NCI-H1436 (cell line): ENCODE results near the gene MMP24.
"Not testable (repeated sequence)": the region's sequence is repeated elsewhere in the genome, so short reads cannot be mapped to it uniquely, and the experiment has no call there.

Experiments
- DNase-seq: peaks from one replicate; lab custom pipeline; 2025; lab: John Stamatoyannopoulos, UW

MMP24 gene

DNA sequence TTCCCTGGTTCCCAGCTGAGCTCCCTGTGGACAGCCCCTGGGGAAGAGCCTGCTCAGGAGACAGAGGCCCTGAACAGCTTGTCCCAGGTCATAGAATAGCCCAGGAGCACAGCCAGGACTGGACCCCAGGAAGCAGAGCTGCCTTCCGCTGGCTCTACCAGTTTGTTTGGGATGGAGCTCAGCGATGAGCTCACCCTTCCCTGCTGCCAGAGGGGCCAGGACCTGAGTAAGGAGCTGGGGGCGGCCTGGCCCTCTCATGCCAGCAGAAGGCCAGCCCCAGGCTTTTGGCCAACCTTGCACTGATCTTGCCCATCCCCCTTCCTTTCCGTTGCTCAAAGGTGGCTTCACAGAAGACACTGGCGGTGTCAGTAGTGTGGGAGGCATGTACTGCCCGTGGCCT lies 33.9 kb downstream of the MMP24 start:
- DNase-seq, result no peak

GRCh38 chr20:35262321-35262720 lies 35.8 kb downstream of the MMP24 start:
- not testable (repeated sequence) for DNase-seq

GRCh38 chr20:35262731-35263531 lies 36.4 kb downstream of the MMP24 start:
- DNase-seq, result not testable (repeated sequence)

DNA sequence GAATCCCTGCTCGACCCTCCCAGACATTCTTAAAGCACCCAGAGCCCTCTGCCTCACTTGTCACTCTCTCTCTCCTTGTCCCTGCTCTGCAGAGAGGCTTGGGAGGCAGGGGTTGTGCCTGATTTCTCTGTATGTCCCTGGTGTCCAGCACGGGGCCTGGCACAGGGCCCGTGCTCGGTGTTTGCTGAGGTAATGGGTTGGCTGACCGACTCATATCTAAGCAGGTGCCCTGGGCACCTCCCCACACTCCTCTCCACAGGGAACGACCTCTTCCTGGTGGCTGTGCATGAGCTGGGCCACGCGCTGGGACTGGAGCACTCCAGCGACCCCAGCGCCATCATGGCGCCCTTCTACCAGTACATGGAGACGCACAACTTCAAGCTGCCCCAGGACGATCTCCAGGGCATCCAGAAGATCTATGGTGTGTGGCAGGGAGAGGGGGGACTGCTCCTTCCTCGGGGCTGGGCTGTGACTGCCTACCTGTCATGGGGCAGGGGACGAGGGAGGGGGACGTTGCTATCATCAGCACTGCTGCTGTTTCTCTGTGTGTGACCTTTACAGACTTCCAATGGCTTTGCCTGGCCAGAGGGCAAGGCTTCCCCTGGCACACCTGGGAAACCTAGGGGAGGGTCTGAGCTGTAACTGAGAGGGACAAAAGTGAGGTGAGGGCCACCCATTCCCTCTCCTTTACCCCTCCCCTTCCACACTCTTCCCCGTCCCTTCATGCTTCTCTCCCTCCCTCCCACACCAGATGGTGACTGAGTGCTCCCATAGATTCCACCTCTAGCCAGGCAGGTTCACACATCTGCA lies 37.2 kb downstream of the MMP24 start:
- no peak for DNase-seq

DNA sequence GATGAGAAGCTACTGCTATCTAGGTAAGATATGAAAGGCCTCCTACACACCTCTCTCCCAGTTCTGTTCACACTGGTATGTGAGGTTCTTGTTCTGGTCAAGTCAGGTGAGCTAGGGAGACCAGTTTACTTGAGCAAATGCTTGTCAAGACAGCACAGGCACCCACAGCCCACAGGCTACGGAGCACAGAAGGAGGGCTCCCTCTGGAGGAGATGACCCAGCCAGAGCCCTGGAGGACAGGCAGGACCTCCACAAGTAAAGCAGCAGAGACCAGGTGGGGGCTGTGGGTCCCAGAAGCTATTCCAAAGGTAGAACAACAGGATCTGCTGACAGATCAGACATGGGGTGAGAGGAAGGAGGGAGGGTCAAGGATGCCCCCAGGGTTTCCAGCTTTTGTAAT lies 38.3 kb downstream of the MMP24 start:
- DNase-seq, result no peak

GRCh38 chr20:35267092-35267491 lies 40.6 kb downstream of the MMP24 start:
- no peak for DNase-seq

GRCh38 chr20:35269055-35269781 lies 42.7 kb downstream of the MMP24 start:
- peak; percentile 29 for DNase-seq

DNA sequence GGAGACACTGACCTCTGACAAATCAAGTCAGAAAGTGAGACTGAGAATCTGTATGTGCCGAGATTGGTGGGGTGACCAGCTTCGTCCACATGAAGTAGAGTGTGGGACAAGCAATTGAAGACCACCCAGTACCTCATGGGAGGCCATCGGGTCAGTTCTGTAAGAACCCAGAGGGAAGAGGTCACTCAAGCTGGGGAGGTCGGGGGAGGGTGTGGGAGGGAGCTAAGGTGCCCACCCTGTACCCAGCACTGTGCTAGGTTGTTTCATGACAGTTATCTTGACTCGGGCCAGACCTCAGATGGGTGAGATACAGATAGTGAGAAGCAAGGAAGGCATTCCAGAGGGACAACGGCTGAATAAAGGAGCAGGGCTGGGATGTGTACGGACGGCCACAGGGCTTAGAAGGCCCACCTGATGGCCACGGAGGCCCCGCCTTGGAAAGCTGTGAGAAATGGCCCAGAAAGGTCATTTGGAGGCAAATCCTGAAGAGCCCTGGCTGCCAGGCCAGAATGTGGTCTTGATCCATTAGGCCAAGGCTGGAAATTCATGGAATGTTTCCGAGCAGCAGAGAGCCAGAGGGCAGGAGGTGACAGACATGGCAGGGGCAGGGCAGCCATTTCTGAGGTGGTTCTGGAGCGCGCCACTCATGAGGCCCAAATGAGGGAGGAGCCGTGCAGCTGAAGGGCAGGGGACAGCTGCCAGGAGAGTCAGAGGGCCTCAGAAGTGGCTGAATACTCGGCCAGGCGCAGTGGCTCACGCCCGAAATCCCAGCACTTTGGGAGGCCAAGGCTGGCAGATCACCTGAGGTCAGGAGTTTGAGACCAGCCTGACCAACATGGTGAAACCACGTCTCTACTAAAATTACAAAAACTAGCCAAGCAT lies 43.8 kb downstream of the MMP24 start:
- DNase-seq, result no peak

GRCh38 chr20:35271073-35271882 lies 44.8 kb downstream of the MMP24 start:
- DNase-seq, result no peak

- no peak for DNase-seq
Observed at GRCh38 chr20:35271904-35272303, 45.4 kb downstream of the MMP24 start.

DNA sequence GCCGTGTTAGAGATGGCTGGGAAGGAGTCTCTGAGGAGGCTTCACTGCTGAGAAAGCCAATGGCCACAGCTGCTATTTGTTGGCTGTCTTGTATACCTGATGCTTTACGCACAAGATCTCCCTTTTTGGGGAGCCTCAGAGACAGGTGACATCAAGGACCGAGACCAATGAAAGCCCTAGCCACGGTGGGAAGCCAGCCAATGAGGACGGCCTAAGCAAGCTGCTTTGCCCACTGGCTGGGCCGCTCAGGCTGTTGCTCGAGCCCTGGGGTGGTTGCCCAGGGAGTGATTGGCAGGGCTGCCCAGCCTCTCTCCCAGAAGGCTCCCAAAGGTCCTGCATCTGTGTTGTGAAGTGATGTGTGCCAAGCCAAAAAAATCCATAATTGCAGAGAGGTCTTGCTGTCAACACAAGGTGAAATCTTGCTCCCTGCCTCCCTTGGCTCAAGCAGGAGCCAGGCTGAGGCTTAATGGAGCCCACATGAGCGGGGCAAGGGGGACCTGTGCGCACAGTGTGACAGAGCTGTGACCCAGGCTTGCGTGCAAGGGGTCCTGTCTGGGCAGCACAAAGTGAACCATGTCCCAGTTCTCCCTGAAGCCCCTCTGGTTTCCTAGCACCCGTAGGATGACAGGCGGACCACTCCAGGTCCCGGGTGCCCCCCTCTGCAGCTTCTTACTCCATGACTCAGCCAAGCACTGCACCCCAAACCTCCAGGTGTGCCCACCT lies 47.1 kb downstream of the MMP24 start:
- no peak for DNase-seq

GRCh38 chr20:35274172-35275092 lies 47.9 kb downstream of the MMP24 start:
- no peak for DNase-seq

DNA sequence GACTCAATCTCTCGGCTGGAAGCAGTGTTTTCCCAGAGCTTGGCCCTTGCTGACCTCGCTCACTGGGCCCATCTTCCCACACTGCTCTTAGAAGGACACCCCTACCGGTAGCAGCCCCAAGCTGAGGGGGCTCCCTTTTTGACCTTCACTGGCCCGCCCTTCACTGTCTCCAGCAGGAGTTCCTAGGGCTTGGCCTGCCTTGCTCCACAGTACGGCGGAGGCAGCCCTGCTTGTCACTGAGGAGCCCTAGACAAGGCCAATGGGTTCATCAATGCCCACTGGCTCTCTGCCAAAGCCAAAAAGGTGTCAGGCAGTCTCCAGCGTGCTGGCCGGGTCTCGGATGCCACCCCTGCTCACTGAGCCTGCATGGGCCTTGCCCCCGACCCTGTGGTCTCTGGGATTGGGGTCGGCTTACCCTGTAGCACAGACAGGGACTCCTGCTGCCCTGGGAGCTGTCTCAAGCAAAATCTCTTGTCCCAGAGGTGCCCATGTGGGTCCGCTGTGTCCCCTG lies 49.3 kb downstream of the MMP24 start:
- DNase-seq, result no peak

GRCh38 chr20:35276408-35276807 lies 49.9 kb downstream of the MMP24 start:
- DNase-seq, result no peak

GRCh38 chr20:35277127-35277526 lies 50.6 kb downstream of the MMP24 start:
- DNase-seq, result no peak

DNA sequence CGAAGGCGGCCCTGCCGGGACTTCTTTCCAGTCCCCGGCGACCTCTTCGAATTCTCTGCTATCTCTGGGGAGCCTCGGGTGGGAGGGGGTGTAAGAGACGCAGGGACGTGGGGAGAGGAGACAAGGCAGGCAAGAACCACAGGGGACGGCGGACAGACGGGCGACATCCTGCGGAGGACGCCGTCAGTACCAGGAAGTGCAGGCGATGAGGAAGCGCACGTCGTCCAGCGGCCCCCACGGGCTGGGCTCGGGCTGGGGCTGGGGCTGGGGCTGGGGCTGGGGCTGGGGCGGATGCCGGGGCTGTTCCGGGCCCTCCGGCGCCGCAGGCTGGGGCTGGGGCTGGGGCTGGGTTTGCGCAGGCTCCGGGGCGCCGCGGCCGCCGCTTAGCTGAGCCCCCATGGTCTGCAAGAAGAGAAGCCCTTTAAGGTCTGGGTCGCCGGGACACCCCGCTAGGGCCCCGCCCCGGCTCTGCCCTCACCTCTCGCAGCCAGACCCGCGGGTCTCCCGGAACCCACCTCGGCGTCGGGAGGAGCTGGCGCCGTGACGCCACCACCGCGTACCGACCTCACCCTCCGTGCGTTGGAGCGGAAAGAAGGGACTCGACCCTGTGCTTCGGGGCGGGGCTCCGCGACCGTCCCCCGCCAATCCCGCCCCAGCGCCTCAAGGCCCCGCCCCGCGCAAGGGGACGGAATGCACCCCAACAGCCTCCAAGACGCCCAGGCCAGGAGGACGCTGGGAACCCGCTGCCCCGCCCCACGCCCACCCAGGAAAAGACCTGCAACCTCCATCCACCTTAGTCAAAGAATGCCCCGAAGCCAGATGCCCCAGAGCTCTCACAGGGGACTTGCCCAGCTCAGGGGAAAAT lies 51.3 kb downstream of the MMP24 start, which contains the start of gene MMP24OS:
TSS of gene MMP24OS (minus strand) at position 592 of the 865 bp plus-strand sequence. CDS start at position 399, 193 bp downstream.
- peak; percentile 91 for DNase-seq

GRCh38 chr20:35279040-35279439 lies 52.5 kb downstream of the MMP24 start:
- no peak for DNase-seq
